PC-3 (cell line): Measurements from ENCODE around the gene AKAP6.

Source experiments
- EZH2phosphoT487 ChIP-seq: fragments of 300-600 bp; sonication (generic); IDR thresholded peaks from 2 replicates; pipeline ENCODE4 v1.6.1; 2018; ENCODE audit warnings: mild to moderate bottlenecking, antibody characterized with exemption, low read length, borderline replicate concordance
- TF ChIP-seq, protein P1 (sequence below): fragments of 300-600 bp; sonication (generic); conservative IDR thresholded peaks from 2 replicates; pipeline ENCODE4 v1.5.1; 2017; ENCODE audit warnings: antibody characterized with exemption, low read depth, mild to moderate bottlenecking, low read length

DNA sequence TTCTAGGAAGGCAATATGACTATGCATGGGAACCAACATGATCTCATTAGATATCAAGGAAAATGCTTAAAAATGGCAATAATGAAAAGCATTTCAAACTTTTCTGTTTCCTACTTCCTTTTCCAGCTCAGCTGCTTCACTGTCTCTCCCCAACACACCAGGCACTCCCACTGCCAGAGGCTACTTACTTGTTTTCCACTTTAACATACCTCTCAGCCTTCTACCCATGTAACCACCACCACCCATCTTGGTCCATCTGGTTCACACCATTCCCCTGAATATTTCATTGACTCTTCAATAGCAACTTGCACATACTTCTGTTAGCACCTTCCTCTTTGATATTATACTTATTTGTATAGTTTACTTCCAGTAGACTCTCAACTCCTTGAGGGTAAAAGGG is 441.3 kb downstream of the AKAP6 start:
- no peak for TF ChIP-seq EZH2phosphoT487
- TF ChIP-seq, protein P1, sequence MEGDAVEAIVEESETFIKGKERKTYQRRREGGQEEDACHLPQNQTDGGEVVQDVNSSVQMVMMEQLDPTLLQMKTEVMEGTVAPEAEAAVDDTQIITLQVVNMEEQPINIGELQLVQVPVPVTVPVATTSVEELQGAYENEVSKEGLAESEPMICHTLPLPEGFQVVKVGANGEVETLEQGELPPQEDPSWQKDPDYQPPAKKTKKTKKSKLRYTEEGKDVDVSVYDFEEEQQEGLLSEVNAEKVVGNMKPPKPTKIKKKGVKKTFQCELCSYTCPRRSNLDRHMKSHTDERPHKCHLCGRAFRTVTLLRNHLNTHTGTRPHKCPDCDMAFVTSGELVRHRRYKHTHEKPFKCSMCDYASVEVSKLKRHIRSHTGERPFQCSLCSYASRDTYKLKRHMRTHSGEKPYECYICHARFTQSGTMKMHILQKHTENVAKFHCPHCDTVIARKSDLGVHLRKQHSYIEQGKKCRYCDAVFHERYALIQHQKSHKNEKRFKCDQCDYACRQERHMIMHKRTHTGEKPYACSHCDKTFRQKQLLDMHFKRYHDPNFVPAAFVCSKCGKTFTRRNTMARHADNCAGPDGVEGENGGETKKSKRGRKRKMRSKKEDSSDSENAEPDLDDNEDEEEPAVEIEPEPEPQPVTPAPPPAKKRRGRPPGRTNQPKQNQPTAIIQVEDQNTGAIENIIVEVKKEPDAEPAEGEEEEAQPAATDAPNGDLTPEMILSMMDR = no peak
